HPDE6-E6E7 (cell line): ENCODE results near the gene NTNG2.
"Not testable (repeated sequence)": the region's sequence is repeated elsewhere in the genome, so short reads cannot be mapped to it uniquely, and the experiment has no call there.

ENCODE experiments used
- DNase-seq: peaks from one replicate; pipeline ENCODE4 v3.0.0; 2011; ENCODE audit warnings: missing footprints; ENCODE audit errors: extremely low spot score

The NTNG2 gene

GRCh38 chr9:132161743-132162184, at the start of gene NTNG2:
NTNG2 (plus strand) TSS chr9:132162058; CDS start chr9:132166832, 4,774 bp downstream.
- DNase-seq: no peak

- peak; percentile 34 for DNase-seq
Measured at GRCh38 chr9:132114102-132114707, 47.7 kb upstream of the NTNG2 start.

- DNase-seq: no peak
Measured at GRCh38 chr9:132116583-132116982, 45.3 kb upstream of the NTNG2 start.

GRCh38 chr9:132117694-132118093, 44.2 kb upstream of the NTNG2 start:
- DNase-seq: no peak

- DNase-seq: no peak
Measured at GRCh38 chr9:132121021-132121420, 40.8 kb upstream of the NTNG2 start.

GRCh38 chr9:132124800-132125199, 37.1 kb upstream of the NTNG2 start:
- no peak for DNase-seq

- no peak for DNase-seq
Measured at GRCh38 chr9:132125361-132125760, 36.5 kb upstream of the NTNG2 start.

- DNase-seq: no peak
Measured at GRCh38 chr9:132125944-132126679, 35.7 kb upstream of the NTNG2 start.

GRCh38 chr9:132126680-132127236, 35.1 kb upstream of the NTNG2 start:
- DNase-seq: no peak

GRCh38 chr9:132127888-132128534, 33.8 kb upstream of the NTNG2 start:
- no peak for DNase-seq

GRCh38 chr9:132129535-132129934, 32.3 kb upstream of the NTNG2 start:
- no peak for DNase-seq

- DNase-seq: not testable (repeated sequence)
Measured at GRCh38 chr9:132134085-132134484, 27.8 kb upstream of the NTNG2 start.

GRCh38 chr9:132135456-132135855, 26.4 kb upstream of the NTNG2 start:
- DNase-seq: no peak

- DNase-seq: no peak
Measured at GRCh38 chr9:132136151-132136780, 25.6 kb upstream of the NTNG2 start.

- no peak for DNase-seq
Measured at GRCh38 chr9:132141344-132141947, 20.4 kb upstream of the NTNG2 start.

- DNase-seq: peak; percentile 58
Measured at GRCh38 chr9:132141948-132142594, 19.8 kb upstream of the NTNG2 start.

- DNase-seq: no peak
Measured at GRCh38 chr9:132142924-132143323, 18.9 kb upstream of the NTNG2 start.

- no peak for DNase-seq
Measured at GRCh38 chr9:132143359-132143758, 18.5 kb upstream of the NTNG2 start.

GRCh38 chr9:132144708-132145365, 17.0 kb upstream of the NTNG2 start:
- DNase-seq: no peak

- DNase-seq: no peak
Measured at GRCh38 chr9:132146039-132146438, 15.8 kb upstream of the NTNG2 start.

GRCh38 chr9:132146575-132146974, 15.3 kb upstream of the NTNG2 start:
- DNase-seq: no peak
